Skeletal muscle satellite cell (primary cell): Measurements from ENCODE around the gene WLS.

Source experiments
- H3K27me3 ChIP-seq: 2 replicates; pipeline ENCODE4 v1.7.0; 2013; ENCODE audit warnings: low read length; ENCODE audit not compliant: control insufficient read depth, insufficient read depth
- H3K36me3 ChIP-seq: 2 replicates; pipeline ENCODE4 v1.7.0; 2013; ENCODE audit warnings: mild to moderate bottlenecking, control low read depth, low read length; ENCODE audit not compliant: insufficient read depth
- H3K4me1 ChIP-seq: 2 replicates; pipeline ENCODE4 v1.7.0; 2013; ENCODE audit warnings: low read length; ENCODE audit not compliant: control insufficient read depth, insufficient read depth
- H3K4me2 ChIP-seq: 2 replicates; pipeline ENCODE4 v1.7.0; 2013; ENCODE audit warnings: mild to moderate bottlenecking, low read length
- H3K4me3 ChIP-seq: 2 replicates; pipeline ENCODE4 v1.7.0; 2013; ENCODE audit warnings: low read length
- H3K9ac ChIP-seq: 2 replicates; pipeline ENCODE4 v1.7.0; 2013; ENCODE audit warnings: mild to moderate bottlenecking, low read depth, low read length, moderate library complexity
- H3K9me3 ChIP-seq: replicated peaks from 2 replicates; pipeline ENCODE4 v1.7.0; 2013; ENCODE audit warnings: mild to moderate bottlenecking, control low read depth, low read length

The WLS gene

DNA sequence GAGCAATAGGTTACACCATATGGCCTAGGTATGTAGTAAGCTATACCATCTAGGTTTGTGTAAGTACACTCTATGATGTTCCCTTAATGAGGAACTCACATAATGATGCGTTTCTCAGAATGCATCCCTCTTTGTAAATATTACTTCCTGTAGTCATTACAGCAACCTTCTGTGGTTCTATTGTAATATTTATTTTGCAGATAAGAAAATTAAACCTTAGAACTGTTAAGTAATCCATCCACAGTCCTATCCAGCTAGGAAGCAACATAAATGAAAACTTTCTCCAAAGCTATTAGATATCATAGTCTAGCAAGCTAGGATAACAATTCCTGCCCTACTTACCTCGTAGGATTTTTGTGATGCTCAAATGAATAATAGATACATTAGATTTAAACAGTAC, 88.7 kb downstream of the WLS start:
- no peak overlapping the region for H3K4me3 ChIP-seq
- no peak overlapping the region for H3K9ac ChIP-seq
- H3K9me3 ChIP-seq, result no peaks in the 10 kb centered on the region
- H3K4me2 ChIP-seq, result no peak overlapping the region
- H3K27me3 ChIP-seq, result no peaks in the 10 kb centered on the region
- no peaks in the 10 kb centered on the region for H3K4me1 ChIP-seq
- peaks cover 52% of the 10 kb centered on the region for H3K36me3 ChIP-seq

DNA sequence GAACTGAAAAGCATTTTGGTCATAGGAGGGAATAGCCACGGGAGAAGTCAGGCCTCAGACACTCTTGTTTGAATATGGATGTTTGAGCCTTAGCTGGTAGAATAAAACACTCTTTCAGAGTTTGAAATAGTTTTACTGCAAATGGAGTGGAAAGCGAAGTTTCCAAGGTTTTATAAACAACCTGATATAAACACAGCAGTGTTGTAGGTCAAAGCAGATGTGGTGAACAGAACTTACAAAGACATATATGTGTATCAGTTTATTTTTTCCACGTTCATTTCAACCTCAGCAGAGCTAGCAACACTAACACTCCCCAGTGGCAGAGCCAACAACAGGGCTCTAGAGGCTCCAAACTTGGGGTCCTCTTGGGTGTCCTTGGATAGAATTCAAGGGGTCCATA, 89.9 kb downstream of the WLS start:
- no peak overlapping the region for H3K9ac ChIP-seq
- no peaks in the 10 kb centered on the region for H3K27me3 ChIP-seq
- H3K4me2 ChIP-seq, result no peak overlapping the region
- peaks cover 47% of the 10 kb centered on the region for H3K36me3 ChIP-seq
- H3K9me3 ChIP-seq, result no peaks in the 10 kb centered on the region
- no peaks in the 10 kb centered on the region for H3K4me1 ChIP-seq
- no peak overlapping the region for H3K4me3 ChIP-seq

DNA sequence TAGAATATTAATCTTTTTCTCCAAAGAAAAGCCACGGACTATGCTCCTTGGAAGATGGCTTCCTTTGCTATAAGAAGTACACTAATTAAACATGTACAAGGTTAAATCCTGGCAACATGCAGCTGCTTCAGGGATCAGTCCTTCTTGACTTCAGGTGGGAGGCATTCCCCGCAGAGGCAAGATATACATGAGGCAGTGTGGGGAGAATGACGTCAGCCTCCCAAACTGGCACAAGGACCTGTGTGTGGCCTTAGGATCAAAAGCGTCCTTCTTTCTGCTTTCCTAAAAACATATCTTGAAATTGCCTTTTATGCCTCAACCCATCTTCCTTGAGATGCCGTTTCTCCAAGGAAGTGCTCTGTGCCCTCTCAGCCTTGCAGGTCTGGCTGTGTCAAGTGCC, 90.3 kb downstream of the WLS start:
- no peak overlapping the region for H3K4me3 ChIP-seq
- no peaks in the 10 kb centered on the region for H3K4me1 ChIP-seq
- H3K9ac ChIP-seq, result no peak overlapping the region
- no peak overlapping the region for H3K4me2 ChIP-seq
- H3K9me3 ChIP-seq, result no peaks in the 10 kb centered on the region
- H3K36me3 ChIP-seq, result peaks cover 44% of the 10 kb centered on the region
- H3K27me3 ChIP-seq, result no peaks in the 10 kb centered on the region

DNA sequence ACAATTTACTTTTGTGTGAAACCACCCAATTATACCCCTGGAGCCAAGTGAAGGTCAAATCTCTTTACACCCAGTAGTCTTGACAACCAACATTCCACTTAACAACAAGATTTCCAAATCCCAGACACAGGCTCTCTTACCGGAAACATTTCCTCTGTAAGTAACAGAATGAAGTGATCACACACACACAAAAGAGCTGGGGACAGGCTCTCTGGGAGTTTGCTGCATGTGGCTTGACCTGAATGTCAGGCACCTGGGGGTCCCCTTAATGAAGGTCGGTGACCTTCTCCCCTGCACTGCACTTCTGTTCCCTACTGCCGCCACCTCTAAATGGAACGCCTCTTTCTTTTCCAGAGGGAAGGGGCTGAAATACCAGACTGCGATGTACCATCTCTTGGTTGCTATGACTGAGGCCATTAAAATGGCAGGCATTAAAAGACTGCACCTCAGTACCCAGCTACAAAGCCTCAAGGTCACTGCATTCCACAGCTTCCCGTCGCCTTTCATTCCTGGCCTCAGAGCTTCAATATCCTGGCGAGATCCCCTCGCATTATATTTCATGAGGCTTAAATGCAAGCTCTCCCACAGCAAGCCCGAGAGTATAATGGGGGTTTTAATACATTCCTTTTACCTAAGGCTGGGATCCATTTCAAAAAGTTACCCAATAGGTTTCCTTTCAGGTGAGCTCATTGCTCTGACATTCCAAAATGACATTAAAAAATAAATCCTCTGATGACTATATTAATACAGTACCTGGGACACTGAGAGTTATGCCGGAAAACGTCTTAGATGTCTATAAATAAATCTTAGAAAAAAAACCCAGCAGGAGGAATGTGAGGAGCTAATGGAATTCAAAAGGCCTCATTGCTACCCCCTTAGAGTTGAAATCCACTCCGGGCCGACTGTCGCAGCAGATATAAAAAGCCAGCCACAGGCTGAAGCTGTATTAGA, 91.0 kb downstream of the WLS start:
- Histone ChIP-seq H3K9ac (no peak overlapping the region), H3K9me3 (no peaks in the 10 kb centered on the region), H3K4me2 (no peak overlapping the region), H3K27me3 (no peaks in the 10 kb centered on the region), H3K4me3 (no peak overlapping the region), H3K36me3 (peaks cover 48% of the 10 kb centered on the region), H3K4me1 (no peaks in the 10 kb centered on the region)

DNA sequence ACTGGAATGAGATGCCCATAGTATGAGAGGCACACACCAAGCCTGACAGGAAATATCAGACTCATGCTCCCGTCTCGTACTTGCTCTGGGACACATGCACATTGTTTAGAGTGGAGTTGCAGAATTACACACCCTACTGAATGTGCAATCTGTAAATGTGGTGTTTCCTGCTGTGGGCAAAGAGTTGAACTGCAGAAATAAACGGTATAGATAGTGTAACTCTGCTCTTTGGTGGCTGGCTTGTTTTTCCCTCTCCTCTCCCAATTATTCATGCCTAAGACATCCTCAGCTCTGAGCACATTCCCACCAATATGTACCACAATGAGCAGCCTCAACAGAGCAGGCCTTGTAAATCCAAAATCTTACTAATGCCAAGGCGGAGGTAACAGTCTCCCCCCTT, 91.8 kb downstream of the WLS start:
- Histone ChIP-seq H3K4me2 (no peak overlapping the region), H3K36me3 (peaks cover 46% of the 10 kb centered on the region)

DNA sequence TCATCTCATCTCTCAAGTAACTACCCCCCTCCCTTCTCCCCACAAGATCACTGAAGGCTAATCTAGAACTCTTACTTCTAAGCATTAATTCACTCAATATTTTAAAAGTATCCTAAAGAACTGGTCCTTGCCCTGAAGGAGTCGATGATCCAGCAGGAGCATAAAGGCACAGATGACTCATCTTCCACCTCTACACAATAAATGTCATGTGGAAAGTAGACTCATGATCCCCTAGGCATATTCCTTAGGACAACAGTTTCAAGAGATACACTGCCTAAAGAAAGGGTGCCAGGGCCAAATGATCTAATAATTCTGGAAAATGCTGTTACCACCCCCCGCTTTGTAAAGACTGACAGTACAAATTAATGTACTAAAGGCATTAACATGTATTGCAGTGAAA, 96.1 kb downstream of the WLS start:
- H3K4me2 ChIP-seq, result no peak overlapping the region
- H3K9me3 ChIP-seq, result no peaks in the 10 kb centered on the region
- H3K36me3 ChIP-seq, result peaks cover 30% of the 10 kb centered on the region
- H3K4me1 ChIP-seq, result no peaks in the 10 kb centered on the region
- no peaks in the 10 kb centered on the region for H3K27me3 ChIP-seq
- no peak overlapping the region for H3K4me3 ChIP-seq
- no peak overlapping the region for H3K9ac ChIP-seq

More for the DNA sequence above, 91.8 kb downstream of the WLS start:
- H3K27me3 ChIP-seq, result no peaks in the 10 kb centered on the region
- no peak overlapping the region for H3K9ac ChIP-seq
- H3K4me1 ChIP-seq, result no peaks in the 10 kb centered on the region
- H3K9me3 ChIP-seq, result no peaks in the 10 kb centered on the region
- H3K4me3 ChIP-seq, result no peak overlapping the region

DNA sequence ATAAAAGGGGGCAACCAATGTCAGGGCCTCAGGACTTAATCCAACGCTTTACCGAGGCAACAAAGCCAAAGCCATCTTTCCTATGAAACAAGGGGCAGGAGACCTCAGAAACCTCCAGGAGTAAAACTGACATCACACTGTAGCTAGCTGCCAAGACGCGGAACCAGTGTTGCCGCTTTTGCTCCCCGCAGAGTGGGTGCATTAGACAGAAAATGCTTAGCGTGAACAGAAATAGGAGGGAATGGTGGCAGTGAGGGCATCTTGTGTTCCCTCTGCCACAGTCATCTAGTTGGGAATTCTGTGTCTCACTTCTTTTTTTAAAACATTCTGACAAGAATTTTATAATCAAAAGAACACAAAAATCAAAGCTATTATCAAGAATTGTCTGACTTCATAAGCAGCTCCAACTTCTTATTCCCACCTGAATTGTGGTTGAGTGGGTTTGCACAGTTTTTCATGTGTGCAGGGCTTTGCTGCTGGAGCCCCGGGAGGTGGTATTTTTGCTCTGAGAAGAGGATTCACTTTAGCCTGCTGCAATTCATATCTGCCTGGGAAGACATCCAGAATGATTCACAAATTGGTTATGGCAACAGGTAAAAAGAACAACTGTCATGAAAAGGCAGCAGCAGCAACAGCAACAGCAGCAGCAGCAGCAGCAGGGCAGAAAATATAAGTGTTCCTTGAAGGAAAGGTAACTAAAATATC, 99.7 kb downstream of the WLS start:
- Histone ChIP-seq H3K4me1 (no peaks in the 10 kb centered on the region), H3K27me3 (no peaks in the 10 kb centered on the region), H3K9me3 (no peaks in the 10 kb centered on the region), H3K36me3 (peaks cover 28% of the 10 kb centered on the region), H3K4me3 (no peak overlapping the region), H3K4me2 (no peak overlapping the region), H3K9ac (no peak overlapping the region)

DNA sequence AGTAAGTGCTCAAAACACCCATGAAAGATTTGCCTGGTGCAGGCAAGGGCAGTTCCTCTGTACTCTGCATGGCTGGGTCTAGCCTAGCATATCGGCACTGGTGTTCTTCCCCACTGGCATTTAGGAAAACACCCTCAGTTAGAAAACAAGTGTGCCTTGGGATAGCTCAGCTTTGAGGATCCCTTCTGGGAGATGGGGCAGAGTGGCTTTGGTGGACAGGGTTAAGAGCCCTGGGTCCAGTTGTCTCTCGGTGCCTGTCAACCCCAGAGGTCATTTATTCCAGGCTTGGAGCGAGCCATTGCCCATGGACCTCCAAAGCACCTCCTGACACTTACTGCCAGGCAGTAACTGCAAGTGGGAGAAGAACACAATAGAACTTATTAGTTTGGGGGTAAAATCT, 101.1 kb downstream of the WLS start:
- Histone ChIP-seq H3K4me2 (no peak overlapping the region), H3K9me3 (no peaks in the 10 kb centered on the region), H3K4me3 (no peak overlapping the region), H3K9ac (no peak overlapping the region), H3K4me1 (no peaks in the 10 kb centered on the region), H3K36me3 (peaks cover 19% of the 10 kb centered on the region), H3K27me3 (no peaks in the 10 kb centered on the region)

DNA sequence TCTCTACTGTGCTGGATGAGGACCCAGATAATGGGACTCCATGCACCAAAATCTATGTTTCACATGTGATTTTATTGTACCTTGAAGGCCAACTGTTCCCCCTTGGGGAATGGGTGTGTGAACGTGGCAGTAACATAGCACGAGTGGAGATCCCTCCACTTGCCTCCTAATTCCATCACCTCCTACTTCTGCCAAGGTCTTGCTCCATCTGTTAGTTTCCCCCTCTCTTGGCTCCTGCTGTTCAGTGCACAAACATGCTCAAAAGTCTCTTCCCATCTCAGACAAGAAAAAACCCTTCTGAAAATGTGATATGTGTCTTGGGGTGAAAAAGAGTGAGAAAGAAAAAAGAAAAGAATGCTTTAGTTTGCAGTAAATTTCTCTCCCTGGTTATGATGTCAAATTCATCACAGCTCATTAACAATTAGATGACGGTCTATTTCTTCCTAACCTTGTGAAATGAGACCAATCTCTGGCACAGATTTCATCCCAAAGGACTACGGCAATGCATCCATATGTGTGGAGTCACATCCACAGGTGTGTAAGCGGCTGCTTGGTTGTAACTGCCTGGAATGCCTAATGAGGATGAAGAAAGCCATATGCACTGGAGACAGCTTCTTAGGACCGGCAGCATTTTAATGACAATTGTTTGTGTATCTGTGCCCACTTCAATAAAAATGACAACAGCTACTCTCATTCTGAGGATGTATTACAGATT, 102.6 kb downstream of the WLS start:
- Histone ChIP-seq H3K4me2 (no peak overlapping the region), H3K9me3 (no peaks in the 10 kb centered on the region), H3K9ac (no peak overlapping the region), H3K36me3 (peaks cover 20% of the 10 kb centered on the region), H3K4me1 (no peaks in the 10 kb centered on the region), H3K27me3 (no peaks in the 10 kb centered on the region), H3K4me3 (no peak overlapping the region)

DNA sequence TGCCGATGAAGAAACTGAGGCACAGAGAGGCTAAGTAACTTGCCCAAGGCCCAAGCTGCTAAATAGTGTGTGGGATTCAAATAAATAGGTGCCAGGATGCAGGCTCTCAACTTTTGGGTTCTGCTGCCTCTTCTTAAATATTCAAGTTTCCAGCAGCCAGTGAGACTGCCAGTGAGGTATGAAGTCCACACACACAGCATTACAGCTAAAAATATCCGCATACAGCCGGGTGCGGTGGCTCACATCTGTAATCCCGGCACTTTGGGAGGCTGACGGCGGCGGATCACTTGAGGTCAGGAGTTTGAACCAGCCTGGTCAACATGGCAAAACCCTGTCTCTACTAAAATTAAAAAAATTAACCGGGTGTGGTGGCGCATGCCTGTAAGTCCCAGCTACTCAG, 103.5 kb downstream of the WLS start:
- Histone ChIP-seq H3K36me3 (peaks cover 21% of the 10 kb centered on the region), H3K9me3 (no peaks in the 10 kb centered on the region), H3K4me2 (no peak overlapping the region), H3K9ac (no peak overlapping the region), H3K4me1 (no peaks in the 10 kb centered on the region), H3K27me3 (no peaks in the 10 kb centered on the region), H3K4me3 (no peak overlapping the region)

DNA sequence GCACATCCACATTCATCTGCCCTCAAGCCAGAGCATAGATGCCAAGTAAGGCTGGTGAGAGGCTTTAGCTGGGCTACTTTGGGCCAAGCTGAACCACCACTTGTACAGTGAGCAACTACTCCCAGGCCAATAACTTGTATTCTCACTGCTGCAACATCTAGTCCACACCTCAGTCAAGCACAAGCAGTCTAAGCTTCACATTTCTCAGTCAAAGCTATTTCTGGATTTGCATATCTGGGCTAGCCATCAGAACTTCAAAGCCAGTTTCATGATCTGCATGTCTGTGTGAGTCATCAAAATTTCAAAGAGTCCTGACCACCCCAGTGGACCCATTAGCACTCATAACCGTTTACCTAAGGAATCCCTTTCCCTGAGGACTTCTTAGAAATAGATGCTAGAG, 104.2 kb downstream of the WLS start:
- H3K4me1 ChIP-seq, result no peaks in the 10 kb centered on the region
- peaks cover 25% of the 10 kb centered on the region for H3K36me3 ChIP-seq
- H3K4me2 ChIP-seq, result no peak overlapping the region
- H3K9ac ChIP-seq, result no peak overlapping the region
- H3K27me3 ChIP-seq, result no peaks in the 10 kb centered on the region
- H3K9me3 ChIP-seq, result no peaks in the 10 kb centered on the region
- no peak overlapping the region for H3K4me3 ChIP-seq
